NCI-H1694 treated with DMSO at 0.1 percent for 48 hours (cell line): ENCODE data around the gene CAPN1.
A peak's percentile ranks its signal among the peaks of the same experiment; 100 is the strongest.
"Not testable (repeated sequence)": the region's sequence is repeated elsewhere in the genome, so short reads cannot be mapped to it uniquely, and the experiment has no call there.

ENCODE experiments used
- DNase-seq: peaks from one replicate; lab custom pipeline; 2025; lab: John Stamatoyannopoulos, UW

The CAPN1 gene

DNA sequence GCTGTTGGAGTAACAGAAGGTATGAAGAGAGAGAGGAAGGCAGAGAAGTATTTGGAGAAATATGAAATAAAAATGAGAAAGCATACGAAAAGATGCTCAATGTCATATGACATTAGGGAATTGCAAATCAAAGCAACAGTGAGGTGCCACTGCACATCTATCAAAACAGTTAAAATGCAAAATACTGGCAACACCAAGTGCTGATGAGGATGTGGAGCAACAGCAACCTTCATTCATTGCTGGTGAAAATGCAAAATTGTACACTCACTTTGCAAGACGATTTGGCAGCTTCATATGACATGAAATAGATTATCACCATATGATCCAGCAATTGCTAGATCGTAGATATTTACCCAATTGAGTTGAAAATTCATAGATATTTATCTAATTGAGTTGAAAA, 21.1 kb upstream of the CAPN1 start:
- DNase-seq: no peak

DNA sequence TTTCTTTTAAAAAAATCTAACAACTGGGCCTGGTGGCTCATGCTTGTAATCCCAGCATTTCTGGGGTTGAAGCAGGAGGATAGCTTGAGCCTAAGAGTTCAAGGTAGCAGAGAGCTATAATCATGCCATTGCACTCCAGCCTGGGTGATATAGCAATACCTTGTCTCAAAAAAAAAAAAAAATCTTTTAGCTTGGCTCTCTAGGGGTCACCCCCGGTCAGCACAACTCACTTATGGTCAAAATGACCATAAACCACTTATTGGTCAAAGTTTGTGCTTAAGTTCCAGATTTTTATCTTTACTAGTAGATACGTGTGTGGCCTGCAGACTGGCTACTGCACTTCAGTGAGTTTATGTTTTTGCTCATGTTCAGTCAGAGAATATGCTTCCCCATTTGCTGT, 18.0 kb upstream of the CAPN1 start:
- no peak for DNase-seq

DNA sequence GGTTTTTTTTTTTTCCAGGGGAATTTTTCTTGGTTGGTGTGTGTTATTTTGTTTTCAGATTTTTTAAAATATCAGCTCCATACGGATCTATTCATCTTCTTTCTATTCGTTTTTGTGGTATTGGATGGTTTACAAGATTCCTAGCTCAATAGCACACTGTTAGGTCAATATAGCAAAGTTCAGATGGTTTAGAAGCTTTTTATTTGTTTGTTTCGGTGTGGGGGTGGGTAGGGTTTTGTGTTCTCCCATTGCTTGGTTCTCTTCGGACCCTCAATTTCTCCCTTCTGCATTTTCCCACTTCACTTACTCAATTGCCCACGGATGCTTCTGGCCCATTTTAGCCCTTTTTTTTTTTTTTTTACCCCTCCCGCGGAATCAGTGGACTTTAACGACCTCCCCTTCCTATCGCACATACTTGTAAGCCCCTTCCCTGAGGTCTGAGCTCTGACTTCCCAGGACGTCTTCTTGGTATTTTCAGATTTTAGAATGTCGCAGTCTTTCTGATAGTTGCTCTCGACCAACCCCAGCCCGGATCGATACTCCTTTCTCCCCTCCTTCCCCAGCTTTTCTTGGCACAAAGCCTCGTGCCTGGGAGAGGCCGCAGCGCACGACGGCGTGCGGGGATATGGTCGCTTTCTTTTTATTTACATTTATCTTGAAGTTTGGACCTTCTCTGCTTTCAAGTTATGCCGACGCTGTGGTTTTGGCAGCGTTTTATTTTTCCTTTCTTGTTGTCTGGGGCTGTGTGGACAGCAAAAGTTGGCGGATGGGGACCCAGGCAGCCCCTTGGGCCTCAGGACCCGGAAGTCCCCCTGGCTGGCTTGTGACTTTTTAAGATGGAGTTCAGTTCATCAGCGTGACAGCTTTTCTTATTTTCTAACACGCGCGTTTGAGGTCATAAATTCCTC, 16.1 kb upstream of the CAPN1 start:
- DNase-seq: no peak

DNA sequence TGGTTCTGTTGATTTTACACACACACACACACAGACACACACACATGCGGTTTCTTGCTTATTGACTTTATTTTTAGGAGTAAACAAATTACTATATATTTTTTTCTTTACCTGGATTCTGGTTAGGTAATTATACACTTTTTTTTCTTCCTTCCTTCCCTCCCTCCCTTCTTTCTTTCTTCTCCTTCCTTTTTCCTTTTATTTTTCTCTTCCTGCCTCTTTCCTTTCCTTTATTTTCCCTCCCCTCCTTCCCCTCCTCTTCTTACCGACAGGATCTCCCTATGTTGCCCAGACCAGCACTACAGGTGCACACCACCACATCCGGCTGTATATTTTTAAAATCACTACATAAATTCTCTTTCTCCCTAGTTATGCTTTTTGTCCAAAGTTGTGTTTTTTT, 14.8 kb upstream of the CAPN1 start:
- no peak for DNase-seq

DNA sequence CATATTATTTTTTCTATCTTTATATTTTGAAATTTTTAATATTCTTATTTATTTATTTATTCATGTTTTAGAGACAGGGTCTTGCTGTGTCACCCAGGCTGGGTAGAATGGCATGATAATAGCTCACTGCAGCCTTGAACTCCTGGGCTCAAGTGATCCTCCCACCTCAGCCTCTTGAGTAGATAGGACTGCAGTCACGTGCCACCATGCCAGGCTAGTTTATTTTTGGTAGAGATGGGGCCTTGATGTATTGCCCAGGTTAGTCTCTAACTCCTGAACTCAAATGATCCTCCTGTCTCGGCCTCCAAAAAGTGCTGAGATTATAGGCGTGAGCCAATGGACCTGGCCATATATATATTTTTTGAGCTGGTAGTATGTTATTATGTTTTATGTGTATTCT, 14.1 kb upstream of the CAPN1 start:
- no peak for DNase-seq

DNA sequence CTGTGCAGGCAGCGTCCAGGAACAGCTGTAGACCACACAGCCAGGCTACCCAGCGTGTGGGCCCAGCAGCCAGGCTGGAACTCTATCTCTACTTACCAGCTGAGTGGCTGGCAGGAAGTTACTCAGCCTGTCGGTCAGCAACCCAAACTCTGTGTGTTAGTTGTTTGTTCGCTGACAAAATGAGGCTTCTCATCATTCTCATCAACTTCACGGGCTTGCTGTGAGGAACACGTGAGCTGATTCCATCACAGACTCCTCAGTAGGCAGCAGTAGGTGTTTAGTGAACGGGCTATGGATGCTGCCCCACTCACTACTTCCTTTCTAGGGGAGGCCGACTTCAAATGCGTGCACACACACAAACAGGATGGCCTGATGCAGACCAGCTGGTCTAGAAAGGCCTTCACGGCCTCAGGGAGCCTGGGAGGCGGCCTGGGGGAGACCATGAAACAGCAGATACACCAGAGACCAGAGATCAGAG, 12.5 kb upstream of the CAPN1 start:
- no peak for DNase-seq

DNA sequence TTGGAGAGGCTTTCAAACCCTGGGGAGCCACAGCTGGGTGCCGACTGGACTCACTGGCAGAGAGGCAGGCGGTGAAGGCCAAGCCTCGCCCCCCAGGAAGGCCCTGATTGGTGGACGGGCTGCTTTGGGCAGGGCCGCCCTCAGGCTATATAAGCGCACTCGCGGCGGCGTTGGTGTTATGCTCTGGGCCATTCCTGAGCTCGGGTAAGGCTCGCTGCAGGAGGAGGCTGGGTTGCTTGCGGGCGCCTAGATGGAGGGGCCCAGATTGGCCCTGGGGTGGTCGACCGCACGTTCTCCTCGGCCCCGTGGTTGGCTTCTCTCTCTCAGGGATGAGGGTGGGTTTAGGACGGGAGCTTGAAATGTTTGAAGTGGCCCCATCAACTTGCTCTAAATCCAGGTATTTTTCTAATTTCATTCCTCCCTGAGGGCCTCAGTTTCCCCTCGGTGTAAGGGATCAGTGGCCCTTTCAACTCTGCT, 11.6 kb upstream of the CAPN1 start, which contains the start of gene SPDYC:
Gene SPDYC, plus strand, starts transcription at position 176 of the 477 bp plus-strand sequence. CDS start 1,125 bp downstream, outside the sequence.
- DNase-seq: no peak

DNA sequence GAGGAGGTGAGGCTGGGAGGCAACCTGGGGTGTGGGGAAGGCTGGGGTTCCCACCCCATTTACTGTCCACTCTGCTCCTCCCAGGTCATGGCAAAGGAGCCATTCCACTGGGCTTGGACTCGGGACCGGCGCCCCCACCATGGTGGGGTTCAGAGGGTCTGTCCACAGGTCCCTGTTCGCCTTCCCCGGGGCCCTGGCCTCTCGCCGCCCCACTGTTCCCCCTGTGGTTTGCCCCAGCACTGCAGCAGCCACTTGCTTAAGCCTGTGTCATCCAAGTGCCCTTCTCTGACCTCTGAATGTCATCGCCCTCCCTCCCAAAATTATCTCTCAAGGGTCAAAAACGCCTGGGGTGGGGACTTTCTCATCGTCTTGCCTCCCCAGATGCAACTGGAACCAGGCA, 9.1 kb upstream of the CAPN1 start:
- no peak for DNase-seq

DNA sequence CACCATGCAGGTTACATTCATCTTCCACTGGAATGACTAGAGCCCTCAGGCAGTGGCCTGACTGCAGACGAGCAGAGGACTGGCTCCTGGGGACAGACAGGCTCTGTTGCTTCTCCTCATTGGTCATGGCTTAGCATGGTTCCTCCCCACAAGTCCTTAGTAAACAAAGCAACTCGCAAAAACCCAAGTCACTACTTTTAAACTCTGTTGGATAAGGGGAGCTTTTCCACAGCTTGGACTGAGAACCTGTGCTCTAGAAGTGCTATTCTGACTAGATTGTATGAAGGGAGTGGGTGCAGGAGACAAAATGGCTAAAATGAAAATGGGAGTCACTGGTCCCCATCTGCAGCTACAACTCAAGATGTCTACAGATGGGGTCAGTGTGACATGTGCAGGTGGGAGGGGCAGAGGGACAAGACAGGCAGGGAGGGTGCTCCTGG, 7.1 kb upstream of the CAPN1 start:
- DNase-seq: not testable (repeated sequence)

DNA sequence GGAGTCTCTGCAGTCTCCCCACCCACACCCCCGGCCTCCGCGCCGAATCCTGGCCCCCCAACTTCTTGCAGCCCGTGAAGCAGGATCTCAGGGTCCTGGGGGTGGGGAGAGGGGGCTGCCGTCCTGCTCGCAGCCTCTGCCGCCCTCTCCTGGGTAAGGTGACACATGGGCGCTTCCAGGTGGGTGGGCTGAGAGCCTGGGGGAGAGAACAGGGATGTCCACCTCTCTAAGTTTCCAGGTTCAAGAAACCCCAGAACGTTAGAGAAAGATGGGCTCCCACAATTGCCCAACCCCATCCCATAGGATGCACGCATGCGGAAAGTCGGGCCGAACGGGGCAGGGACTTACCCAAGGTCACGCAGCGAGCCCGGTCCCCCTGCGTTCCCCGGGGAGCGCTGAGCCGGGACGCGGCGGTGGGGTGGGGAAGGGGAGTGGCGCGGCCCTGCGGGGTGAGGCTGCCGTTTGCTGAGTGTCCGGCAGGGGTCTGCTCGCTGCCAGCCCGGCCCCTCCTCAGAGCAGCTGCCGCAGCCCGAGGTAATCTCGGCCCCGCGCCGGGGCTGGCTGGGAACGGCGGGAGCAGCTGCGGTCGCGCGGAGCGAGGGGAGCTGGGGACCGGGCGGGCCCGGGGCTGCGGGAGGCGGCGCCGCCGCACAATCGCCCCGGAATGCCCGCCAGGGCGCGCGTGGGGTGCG, 705 bp upstream of the CAPN1 start:
- peak; percentile 15 for DNase-seq

DNA sequence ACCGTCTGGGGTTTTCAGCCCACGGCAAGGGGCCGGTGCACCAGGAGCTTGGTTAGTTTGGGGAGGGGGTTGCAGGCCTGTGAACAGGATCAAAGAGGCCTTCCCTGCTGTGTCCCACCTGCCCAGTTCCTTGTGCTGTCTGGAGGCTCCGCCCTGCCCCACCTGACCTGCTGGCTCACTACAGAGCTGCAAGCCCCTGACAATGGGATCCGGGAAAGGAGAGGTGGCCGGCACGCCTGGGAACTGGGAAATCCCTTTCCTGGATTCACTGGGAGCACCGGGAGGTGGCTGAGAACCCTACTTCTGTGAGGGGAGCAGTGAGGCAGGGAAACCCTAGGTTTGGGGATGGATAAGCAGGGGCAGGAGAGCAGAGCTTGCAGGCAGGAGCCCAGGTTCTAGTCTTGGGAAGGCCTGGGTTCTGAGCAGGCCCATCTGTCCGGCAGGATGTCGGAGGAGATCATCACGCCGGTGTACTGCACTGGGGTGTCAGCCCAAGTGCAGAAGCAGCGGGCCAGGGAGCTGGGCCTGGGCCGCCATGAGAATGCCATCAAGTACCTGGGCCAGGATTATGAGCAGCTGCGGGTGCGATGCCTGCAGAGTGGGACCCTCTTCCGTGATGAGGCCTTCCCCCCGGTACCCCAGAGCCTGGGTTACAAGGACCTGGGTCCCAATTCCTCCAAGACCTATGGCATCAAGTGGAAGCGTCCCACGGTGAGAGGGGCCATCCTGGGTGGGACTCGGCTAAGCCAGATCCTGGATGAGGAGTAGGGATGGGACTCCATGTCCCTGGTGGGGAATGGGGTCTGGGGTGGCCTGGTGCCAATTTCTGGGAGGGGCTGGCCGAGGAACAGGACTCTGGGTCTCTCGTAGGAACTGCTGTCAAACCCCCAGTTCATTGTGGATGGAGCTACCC, 786 bp downstream of the CAPN1 start:
- no peak for DNase-seq

DNA sequence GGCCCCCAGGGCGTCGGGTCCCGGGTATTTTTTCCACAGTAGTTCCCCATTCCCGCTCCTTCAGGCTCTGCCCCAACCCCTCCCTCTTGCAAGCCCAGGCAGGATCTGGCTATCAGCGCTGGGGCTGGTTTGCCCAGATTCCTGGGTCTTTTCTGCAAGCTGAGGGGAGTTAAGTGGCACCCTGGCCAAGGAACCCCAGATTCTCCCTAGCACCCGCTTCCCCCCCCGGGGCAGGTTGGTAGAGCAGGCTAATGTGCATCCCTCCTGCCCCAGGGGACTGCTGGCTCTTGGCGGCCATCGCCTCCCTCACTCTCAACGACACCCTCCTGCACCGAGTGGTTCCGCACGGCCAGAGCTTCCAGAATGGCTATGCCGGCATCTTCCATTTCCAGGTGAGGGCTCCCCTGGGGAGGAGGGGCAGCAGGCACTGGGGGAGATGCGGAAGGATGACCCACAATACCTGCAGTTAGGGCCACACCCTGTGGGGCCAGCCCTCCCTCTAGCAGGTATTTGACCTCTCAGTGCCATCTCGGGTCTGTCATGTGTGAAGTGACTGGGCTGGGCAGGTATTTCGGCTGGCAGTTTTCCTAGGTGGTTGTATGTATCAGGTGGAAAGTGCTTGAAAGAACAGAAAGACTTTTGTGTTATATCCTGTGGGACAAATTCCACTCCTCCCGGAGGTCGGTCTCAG, 1.6 kb downstream of the CAPN1 start:
- DNase-seq: no peak

DNA sequence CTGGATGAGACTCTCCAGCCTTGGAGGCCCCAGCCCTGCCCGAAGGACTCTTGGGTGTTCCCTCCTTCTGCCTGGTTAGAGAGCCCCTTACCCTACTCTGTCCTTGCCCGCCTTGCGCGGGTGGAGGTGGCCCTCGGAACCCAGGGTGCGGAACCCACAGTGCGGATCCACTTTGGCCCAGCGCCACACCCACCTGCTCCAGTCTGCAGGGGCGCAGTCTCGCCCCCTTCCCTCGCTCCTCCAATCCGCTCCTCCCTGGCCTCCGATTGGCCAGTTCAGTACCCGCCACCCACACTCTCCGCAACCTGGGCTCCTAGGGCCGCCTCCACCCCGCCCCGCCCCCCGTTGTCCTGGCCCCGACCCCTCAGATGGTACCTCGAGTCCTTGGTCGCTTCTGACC, 2.4 kb downstream of the CAPN1 start:
- DNase-seq: no peak

DNA sequence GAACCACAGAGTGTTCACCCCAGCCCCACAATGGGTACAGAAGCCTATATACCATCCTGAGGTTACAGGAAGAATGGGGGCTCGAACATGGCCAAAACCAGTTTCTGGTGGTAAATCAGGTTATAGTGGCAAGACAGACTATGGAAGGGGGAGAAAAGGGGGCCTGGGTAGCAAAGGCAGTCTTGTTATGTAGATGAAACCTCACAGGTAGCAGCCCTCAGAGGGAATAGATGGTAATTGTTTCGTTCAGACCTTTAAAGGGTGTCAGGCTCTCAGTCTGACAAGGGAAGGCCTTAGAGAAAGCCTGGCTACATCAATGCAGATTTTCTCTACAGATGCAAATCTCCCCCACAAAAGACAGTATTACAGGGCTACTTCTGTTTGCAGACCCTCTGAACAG, 3.4 kb downstream of the CAPN1 start:
- no peak for DNase-seq

DNA sequence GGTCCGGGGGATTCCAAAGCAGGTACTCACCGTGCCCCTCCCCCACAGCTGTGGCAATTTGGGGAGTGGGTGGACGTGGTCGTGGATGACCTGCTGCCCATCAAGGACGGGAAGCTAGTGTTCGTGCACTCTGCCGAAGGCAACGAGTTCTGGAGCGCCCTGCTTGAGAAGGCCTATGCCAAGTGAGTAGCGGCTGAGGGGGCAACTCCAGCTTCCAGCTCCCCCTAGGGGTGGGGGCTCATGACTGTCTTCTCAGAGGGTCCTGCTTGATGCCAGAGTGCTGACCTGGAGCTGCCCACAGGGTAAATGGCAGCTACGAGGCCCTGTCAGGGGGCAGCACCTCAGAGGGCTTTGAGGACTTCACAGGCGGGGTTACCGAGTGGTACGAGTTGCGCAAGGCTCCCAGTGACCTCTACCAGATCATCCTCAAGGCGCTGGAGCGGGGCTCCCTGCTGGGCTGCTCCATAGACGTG, 4.2 kb downstream of the CAPN1 start:
- DNase-seq: no peak

DNA sequence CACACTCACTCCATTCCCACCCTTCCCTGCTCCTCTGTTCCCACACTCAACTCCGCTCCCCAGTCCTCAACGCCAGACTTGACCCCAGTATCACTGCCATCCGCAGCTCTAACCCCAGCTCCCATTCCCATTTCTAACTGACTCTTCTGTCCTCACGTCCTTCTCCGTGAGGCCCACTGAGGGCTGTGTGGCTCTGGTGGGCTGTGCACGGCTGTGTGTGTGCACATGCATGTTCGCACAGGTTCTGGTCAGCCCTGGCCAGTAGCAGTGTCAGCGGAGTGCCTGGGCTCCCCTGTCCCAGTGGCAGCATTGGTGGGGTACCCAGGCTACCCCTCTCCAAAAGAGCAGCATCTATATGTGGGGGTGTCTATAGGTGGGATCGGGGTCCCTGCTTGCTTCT, 5.0 kb downstream of the CAPN1 start:
- no peak for DNase-seq

DNA sequence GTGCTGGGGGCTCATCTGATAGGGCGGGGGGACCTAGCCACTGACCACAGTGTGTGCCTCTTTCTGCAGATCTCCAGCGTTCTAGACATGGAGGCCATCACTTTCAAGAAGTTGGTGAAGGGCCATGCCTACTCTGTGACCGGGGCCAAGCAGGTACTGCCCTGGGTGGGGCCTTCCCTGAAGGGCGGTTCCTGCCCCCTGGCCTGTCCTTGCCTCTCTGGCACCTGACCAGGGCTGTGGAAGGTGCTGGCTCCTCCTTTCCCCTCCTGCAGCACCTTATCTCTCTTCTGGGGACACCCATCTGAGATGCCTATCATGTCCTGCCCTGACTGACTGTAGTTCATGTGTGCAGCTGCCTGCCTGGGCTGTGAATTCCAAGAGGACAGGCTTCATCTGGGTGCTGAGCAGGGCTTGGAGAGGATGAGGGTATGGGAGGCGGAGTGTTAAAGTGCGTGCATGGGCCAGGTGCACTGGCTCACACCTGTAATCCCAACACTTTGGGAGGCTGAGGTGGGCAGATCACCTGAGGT, 5.5 kb downstream of the CAPN1 start:
- no peak for DNase-seq

DNA sequence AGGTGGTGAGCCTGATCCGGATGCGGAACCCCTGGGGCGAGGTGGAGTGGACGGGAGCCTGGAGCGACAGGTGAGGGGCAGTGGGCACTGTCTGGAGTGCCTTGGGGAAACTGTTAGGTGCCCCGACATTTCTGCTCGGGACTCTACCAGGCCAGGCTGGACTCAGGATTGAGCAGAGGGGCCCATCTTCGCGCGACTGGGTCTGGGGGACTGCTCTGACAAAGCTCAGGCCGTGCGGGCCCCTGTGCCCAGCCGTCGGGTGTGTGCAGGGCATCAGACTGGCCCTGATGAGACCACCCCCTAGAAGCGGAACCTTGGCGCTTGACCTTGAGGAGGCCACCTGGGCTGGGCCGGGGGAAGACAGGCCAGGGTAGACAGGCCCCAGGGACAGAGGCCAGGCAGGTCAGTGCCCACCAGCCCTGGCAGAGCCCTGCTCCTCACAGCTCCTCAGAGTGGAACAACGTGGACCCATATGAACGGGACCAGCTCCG, 6.3 kb downstream of the CAPN1 start:
- no peak for DNase-seq

DNA sequence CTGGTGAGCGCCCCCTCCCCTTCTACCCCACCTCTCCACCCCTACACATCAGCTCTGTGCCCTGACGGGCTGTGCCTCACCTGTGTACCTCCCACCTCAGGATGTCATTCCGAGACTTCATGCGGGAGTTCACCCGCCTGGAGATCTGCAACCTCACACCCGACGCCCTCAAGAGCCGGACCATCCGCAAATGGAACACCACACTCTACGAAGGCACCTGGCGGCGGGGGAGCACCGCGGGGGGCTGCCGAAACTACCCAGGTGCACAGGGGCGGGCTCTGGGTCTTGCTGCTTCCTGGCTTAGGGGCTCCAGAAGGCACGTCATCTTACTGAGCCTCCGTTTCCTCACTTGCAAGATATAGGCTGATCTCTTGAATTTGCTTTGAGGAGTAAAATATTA, 6.8 kb downstream of the CAPN1 start:
- no peak for DNase-seq

DNA sequence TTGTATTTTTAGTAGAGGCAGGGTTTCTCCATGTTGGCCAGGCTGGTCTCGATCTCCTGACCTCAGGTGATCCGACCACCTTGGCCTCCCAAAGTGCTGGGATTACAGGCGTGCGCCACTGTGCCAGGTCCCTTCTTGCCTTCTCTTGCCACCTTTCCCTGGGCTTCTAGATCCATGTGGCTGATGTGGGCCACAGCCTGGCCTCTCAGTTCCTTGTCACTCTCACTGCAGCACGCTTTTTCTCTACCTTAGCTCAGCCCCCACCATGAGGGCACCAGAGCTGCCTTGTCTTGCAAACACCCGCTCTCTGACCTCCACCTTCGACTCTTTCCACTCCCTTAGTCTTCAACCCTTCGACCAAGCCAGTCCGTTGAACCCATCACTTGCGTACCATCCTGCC, 7.5 kb downstream of the CAPN1 start:
- DNase-seq: no peak

DNA sequence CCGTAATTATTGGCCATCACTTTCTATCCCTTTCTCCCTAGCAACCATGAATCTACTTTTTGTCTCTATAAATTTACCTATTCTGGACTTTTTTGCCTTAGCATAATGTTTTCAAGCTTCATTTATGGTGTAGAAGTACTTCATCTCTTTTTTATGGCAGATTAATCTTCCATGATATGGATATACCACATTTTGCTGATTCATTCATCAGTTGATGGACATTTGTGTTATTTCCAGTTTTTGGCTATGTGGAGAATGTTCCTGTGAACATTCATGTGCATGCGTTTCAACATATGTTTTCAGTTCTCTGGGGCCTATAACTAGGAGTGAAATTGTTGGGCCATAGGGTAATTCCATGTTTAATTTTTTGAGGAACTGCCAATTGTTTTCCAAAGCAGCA, 12.8 kb downstream of the CAPN1 start:
- no peak for DNase-seq
